ENCODE measurements around the gene HEATR3.
"Not testable (repeated sequence)": the region's sequence is repeated elsewhere in the genome, so short reads cannot be mapped to it uniquely, and the experiment has no call there.

HEATR3 gene

GRCh38 chr16:50102051-50102746 is 36.4 kb downstream of the HEATR3 start:
- DNase-seq = no peak
- ATAC-seq = peak; percentile 46

GRCh38 chr16:50103764-50104163 is 38.0 kb downstream of the HEATR3 start:
- no peak for DNase-seq
- no peak for ATAC-seq

GRCh38 chr16:50114357-50115129 is 48.8 kb downstream of the HEATR3 start:
- ATAC-seq = no peak

GRCh38 chr16:50120711-50121110 is 54.9 kb downstream of the HEATR3 start:
- DNase-seq (no peak), ATAC-seq (no peak)

More at GRCh38 chr16:50114357-50115129, 48.8 kb downstream of the HEATR3 start:
- DNase-seq = no peak

GRCh38 chr16:50121278-50121677 is 55.5 kb downstream of the HEATR3 start:
- DNase-seq (peak; percentile 7), ATAC-seq (peak; percentile 62)

- peak; percentile 60 for ATAC-seq
- DNase-seq = peak; percentile 38
These were observed 56.1 kb downstream of the HEATR3 start for GRCh38 chr16:50121721-50122445.

GRCh38 chr16:50123417-50123816 is 57.6 kb downstream of the HEATR3 start:
- DNase-seq (no peak), ATAC-seq (no peak)

GRCh38 chr16:50124769-50125168 is 59.0 kb downstream of the HEATR3 start:
- ATAC-seq = no peak
- no peak for DNase-seq

GRCh38 chr16:50126183-50126582 is 60.4 kb downstream of the HEATR3 start:
- ATAC-seq = no peak
- DNase-seq = no peak

- not testable (repeated sequence) for DNase-seq, ATAC-seq
These were observed 66.8 kb downstream of the HEATR3 start for GRCh38 chr16:50132571-50132970.

- DNase-seq (no peak), ATAC-seq (no peak)
These were observed 67.4 kb downstream of the HEATR3 start for GRCh38 chr16:50133214-50133613.

- ATAC-seq (no peak), DNase-seq (no peak)
These were observed 70.6 kb downstream of the HEATR3 start for GRCh38 chr16:50136399-50136798.

- DNase-seq = no peak
- ATAC-seq = no peak
These were observed 71.5 kb downstream of the HEATR3 start for GRCh38 chr16:50137268-50137667.

GRCh38 chr16:50139580-50139979 is 73.8 kb downstream of the HEATR3 start:
- ATAC-seq (no peak), DNase-seq (no peak)

- DNase-seq (no peak), ATAC-seq (no peak)
These were observed 78.4 kb downstream of the HEATR3 start for GRCh38 chr16:50144211-50144610.

- ATAC-seq (no peak), DNase-seq (no peak)
These were observed 81.0 kb downstream of the HEATR3 start for GRCh38 chr16:50146479-50147435.

GRCh38 chr16:50151322-50151721 is 85.6 kb downstream of the HEATR3 start:
- ATAC-seq = no peak
- no peak for DNase-seq

- peak; percentile 36 for DNase-seq
- ATAC-seq = no peak
These were observed 86.0 kb downstream of the HEATR3 start for GRCh38 chr16:50151756-50152155.

- ATAC-seq = peak; percentile 76
- DNase-seq = peak; percentile 75
These were observed 86.6 kb downstream of the HEATR3 start for GRCh38 chr16:50152351-50152806.

- DNase-seq (peak; percentile 87), ATAC-seq (peak; percentile 78)
These were observed 87.2 kb downstream of the HEATR3 start, which contains the start of gene TENT4B for GRCh38 chr16:50152807-50153595. Gene TENT4B, plus strand, starts transcription at chr16:50153306. Its CDS starts 316 bp downstream, at chr16:50153622.
